ENCODE results near the gene ABCA8.
"Not testable (repeated sequence)": the region's sequence is repeated elsewhere in the genome, so short reads cannot be mapped to it uniquely, and the experiment has no call there.

The ABCA8 gene

DNA sequence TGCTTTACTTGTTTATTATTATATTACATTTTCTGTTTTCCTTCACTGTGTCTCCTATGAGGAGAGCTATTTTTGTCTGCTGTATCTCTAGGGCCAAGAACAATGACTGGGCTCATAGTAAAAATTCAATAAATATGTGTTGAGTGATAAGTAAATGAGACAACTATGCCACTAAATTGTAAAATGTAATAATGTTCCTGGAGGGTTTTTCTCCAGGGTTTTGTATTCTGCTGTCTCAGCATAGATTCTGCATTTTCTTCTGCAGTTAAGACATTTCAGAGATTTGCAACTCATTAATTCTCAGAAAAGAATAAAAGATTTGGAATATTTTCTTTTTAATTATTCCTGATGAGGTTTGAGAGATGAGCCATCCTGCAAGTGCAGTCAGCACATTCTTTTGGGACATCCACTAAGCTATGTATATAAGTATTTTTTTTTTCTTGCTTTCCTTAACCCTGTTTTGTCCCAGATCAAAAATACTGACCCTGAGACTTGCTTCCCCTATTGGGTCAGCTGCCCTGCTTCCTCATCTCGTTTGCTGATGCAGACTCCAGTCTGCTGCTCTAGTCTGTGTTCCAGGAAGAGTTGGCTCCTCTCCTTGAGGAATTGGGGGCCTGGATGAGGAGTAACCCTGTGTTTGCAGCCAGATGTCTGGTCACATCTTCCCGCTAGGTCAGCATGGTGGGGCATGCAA lies 122.9 kb downstream of the ABCA8 start:
- no peak for DNase-seq (ENCODE audit: low spot score in 2 of 2)
- no peak overlapping the region for H3K4me3 Mint-ChIP-seq
- no peaks in the 10 kb centered on the region for H3K4me1 Mint-ChIP-seq
- no peak for ATAC-seq
- H3K27ac Mint-ChIP-seq: no peak overlapping the region
- peaks cover 4% of the 10 kb centered on the region for H3K9me3 Mint-ChIP-seq
- no peaks in the 10 kb centered on the region for H3K36me3 Mint-ChIP-seq

DNA sequence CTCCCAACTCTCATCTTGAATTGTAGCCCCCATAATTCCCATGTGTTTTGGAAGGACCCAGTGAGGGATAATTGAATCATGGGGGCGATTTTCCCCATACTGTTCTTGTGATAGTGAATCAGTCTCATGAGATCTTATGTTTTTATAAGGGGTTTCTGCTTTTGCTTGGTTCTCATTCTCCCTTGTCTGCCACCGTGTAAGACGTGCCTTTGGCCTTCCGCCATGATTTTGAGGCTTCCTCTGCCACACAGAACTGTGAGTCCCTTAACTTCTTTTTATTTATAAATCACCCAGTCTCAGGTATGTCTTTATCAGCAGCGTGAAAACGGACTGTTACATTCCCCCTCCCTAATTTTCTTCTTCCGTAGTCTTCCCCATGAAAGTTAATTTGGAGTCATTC lies 124.0 kb downstream of the ABCA8 start:
- Mint-ChIP-seq H3K9me3 (peaks cover 4% of the 10 kb centered on the region), H3K36me3 (no peaks in the 10 kb centered on the region), H3K4me1 (no peaks in the 10 kb centered on the region), H3K27ac (no peak overlapping the region), H3K4me3 (no peak overlapping the region)
- ATAC-seq (no peak), DNase-seq (ENCODE audit: low spot score in 2 of 2) (no peak)

DNA sequence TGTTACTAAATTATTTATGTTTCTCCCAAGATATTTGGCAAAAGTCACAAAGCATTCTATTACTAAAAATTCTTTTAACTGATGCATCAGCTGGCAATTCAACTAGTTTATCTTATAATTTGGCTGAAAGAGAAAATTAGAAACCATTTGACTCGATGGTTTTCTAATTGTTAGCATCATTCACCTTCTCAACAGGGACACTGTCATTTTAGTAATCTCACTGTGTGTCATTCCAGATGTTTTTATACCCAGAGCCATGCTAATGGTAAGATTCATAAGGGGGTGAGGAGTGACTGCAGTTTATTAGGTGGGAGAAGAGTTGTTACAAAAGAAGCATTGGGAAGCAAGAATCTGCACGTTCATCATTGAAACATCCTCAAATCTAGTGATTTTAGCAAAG lies 124.9 kb downstream of the ABCA8 start:
- no peak overlapping the region for H3K4me3 Mint-ChIP-seq
- DNase-seq (ENCODE audit: low spot score in 2 of 2) (no peak), ATAC-seq (no peak)
- H3K36me3 Mint-ChIP-seq: no peaks in the 10 kb centered on the region
- no peak overlapping the region for H3K27ac Mint-ChIP-seq
- peaks cover 4% of the 10 kb centered on the region for H3K9me3 Mint-ChIP-seq
- H3K4me1 Mint-ChIP-seq: no peaks in the 10 kb centered on the region

DNA sequence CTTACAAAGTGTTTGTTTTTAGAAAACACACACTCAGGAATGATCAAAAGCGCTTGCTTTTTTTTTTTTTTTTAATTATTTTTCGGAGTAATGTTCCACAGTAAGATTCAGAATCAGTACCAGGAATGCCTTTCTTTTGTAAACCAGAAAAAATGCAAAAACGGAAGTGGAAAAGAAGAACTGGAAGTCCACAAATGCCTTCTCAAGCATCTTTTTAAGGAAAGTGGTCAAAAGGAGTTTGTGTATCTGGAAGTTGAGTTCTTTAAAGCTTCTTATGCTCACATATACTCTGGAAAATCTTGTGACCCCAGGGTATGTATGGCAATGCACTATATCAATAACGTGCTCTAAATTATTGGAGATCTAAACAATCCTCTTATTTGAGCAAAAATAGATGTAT lies 126.0 kb downstream of the ABCA8 start:
- Mint-ChIP-seq H3K27ac (no peak overlapping the region), H3K9me3 (peaks cover 4% of the 10 kb centered on the region), H3K4me1 (no peaks in the 10 kb centered on the region), H3K4me3 (no peak overlapping the region), H3K36me3 (no peaks in the 10 kb centered on the region)
- ATAC-seq (no peak), DNase-seq (ENCODE audit: low spot score in 2 of 2) (no peak)

DNA sequence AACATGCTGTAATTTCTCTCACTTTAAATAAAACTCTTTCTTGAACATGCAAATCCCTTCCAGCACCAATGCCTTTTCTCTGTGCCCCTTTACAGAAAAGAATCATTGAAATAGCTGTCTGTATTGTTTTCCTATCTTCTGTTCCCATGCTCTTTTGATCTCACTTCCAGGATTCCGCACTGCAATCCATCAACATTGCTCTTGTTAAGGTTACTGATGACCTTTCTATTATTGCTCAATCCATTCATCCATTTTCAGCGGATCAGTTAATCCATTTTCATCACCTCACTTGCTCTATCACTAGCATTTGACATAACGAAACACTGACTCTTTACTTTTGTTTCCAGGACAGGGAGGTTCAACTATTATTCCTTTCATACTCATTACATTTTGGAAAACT lies 130.5 kb downstream of the ABCA8 start:
- DNase-seq (ENCODE audit: low spot score in 2 of 2) (no peak), ATAC-seq (no peak)
- Mint-ChIP-seq H3K4me3 (no peak overlapping the region), H3K27ac (no peak overlapping the region), H3K36me3 (no peaks in the 10 kb centered on the region), H3K9me3 (peaks cover 4% of the 10 kb centered on the region), H3K4me1 (no peaks in the 10 kb centered on the region)

DNA sequence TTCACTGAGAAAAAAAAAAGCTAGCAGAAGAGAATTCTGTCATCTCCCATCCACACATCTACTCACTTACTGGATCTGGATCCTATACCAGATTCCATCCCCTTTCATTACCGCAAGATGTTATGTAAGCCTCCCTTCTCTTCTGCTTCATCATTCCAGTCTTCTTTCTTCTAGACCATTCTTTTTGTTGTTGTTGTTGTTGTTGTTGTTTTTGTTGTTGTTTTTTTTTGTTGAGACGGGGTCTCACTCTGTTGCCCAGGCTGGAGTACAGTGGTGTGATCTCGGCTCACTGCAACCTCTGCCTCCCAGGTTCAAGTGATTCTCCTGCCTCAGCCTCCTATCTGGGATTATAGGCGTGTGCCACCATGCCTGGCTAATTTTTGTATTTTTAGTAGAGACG lies 131.0 kb downstream of the ABCA8 start:
- not testable (repeated sequence) for DNase-seq (ENCODE audit: low spot score in 2 of 2); H3K4me1 Mint-ChIP-seq; H3K9me3 Mint-ChIP-seq; H3K36me3 Mint-ChIP-seq; H3K27ac Mint-ChIP-seq; H3K4me3 Mint-ChIP-seq; ATAC-seq

DNA sequence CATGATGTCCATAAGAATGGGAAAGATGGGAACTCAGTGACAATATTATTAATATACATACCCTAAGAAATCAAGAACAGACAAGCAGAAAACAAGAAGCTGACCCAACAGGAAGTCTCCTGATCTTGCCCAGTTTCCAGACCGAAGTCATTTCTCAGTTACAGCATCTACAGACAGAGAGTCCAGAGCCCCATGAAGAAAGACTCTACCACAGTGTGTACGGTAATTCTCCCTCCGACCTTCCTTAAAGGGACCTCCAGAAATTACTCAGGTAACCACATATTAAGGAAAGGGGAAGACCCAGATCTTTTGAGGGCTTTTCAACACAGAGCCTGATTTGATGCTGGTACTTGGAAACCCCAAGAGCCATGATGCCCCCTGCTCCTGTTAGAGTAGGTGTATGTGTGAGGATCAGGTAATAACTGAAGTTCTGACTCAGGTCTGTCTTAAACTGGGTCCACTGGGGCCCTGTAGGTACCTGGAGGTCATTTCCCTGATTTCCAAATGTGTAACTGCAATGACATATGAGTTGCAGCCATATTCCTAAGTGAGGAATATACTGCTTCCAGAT lies 132.4 kb downstream of the ABCA8 start:
- ATAC-seq: no peak
- no peaks in the 10 kb centered on the region for H3K36me3 Mint-ChIP-seq
- H3K9me3 Mint-ChIP-seq: peaks cover 1% of the 10 kb centered on the region
- no peak for DNase-seq (ENCODE audit: low spot score in 2 of 2)
- no peaks in the 10 kb centered on the region for H3K4me1 Mint-ChIP-seq
- H3K27ac Mint-ChIP-seq: no peak overlapping the region
- no peak overlapping the region for H3K4me3 Mint-ChIP-seq

DNA sequence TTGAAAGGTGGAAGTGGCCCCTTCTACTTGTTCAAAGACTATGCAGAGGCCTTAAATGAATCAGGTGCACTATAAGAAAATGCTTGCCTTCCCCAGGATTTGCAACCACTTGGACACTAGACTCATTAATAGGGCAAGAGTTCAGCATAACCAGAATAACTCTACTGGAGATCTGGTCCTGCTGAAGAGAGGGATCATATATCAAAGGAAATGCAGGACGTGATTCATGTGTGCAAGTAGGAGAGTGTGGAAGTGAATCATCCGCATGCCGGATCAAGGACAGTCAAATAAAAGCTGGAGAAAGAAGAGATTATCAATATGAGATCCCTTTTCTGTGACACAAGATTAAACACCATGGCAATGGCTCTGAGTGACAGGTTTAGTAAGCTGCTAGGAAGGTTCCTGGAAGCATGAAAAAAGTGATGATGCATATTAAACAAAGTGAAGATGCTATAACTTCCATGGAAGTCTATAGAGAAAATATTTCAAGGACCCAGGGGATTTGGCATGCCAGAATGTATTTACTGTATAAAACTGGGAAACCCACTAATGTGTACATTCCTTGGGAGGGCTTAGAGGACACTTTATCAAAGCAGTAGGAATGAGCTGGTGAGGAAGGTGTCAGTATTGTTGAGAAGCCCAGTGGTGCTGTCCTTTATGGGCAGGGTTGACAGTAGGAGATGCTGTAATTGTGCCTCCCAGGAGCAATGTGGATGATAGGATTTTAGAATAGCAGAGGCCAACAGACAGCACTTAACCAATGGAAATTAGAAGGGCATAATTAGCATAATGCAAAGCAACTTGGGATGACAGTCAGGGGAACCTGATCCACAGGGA lies 133.1 kb downstream of the ABCA8 start:
- no peaks in the 10 kb centered on the region for H3K9me3 Mint-ChIP-seq
- H3K4me3 Mint-ChIP-seq: no peak overlapping the region
- ATAC-seq (no peak), DNase-seq (ENCODE audit: low spot score in 2 of 2) (no peak)
- H3K36me3 Mint-ChIP-seq: no peaks in the 10 kb centered on the region
- no peak overlapping the region for H3K27ac Mint-ChIP-seq
- H3K4me1 Mint-ChIP-seq: no peaks in the 10 kb centered on the region

DNA sequence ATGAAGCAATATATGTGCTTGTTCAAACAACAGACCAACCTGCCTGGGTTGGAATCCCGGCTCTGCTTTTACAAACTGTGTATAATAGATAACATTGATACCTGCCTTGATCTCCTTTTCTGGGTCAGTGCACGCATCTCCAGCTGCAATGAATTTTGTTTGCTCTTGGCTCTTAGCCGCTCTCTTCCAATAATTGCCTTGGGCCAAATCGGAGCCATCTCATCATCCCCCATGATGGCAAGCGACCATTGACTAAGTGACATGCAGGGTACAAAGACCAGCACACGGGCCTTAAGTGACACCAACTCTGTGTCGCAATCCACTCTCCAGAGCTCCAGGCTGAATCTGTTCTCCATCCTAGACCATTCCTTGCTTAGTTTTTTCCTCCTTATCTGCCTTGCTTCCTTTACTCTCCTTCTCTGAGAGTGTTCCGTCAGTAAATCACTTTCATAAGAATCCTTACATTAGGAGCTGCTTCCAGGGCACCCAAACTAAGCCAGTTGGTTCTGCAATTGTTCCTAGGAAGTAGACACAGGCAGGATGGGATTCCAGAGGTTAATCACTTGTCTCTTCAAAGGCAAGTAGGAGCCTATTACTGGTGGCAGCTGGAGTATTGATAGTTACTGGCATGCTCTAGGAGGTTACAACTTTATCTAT lies 134.2 kb downstream of the ABCA8 start:
- Mint-ChIP-seq H3K9me3 (no peaks in the 10 kb centered on the region), H3K4me3 (no peak overlapping the region), H3K4me1 (no peaks in the 10 kb centered on the region), H3K36me3 (no peaks in the 10 kb centered on the region), H3K27ac (no peak overlapping the region)
- DNase-seq (ENCODE audit: low spot score in 2 of 2) (no peak), ATAC-seq (no peak)

DNA sequence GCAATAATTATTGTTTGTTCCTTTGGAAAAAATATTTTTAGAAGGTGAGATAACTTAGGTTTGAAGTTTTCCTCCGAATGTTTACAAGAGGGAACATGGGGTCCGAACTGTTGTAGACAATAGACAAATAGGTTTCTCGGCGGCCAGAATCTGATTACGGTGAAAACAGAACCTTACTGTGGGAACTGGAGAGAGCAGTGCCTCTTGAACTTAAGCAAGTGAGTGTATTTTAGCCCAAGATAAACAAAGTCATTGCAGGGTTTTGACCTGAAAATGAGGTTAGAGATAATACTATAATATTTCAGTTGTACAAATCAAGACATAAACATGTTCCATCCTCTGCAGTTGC lies 134.7 kb downstream of the ABCA8 start:
- Mint-ChIP-seq H3K4me1 (no peaks in the 10 kb centered on the region), H3K4me3 (no peak overlapping the region), H3K27ac (no peak overlapping the region), H3K36me3 (no peaks in the 10 kb centered on the region), H3K9me3 (no peaks in the 10 kb centered on the region)
- DNase-seq (ENCODE audit: low spot score in 2 of 2): no peak
- ATAC-seq: no peak

DNA sequence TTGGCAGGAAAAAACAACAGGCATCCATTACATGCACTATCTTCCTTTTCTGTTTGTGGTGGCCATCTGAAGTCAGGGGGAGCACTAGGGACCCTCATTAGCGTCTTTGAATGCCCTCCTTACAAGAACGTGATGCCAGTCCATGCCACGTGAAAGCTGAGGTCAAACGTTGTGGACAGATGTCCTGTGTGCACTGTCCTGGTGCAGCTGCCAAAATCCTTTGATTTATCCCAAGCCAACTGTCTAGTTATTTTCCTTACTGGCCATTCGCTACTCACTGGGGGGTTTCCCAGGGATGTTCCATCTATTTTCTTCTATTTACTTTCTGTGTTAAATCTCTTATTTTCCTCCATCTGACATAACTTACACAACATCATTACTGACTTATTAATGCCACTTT lies 135.7 kb downstream of the ABCA8 start:
- no peak overlapping the region for H3K27ac Mint-ChIP-seq
- H3K9me3 Mint-ChIP-seq: no peaks in the 10 kb centered on the region
- H3K4me1 Mint-ChIP-seq: no peaks in the 10 kb centered on the region
- DNase-seq (ENCODE audit: low spot score in 2 of 2) (no peak), ATAC-seq (no peak)
- no peaks in the 10 kb centered on the region for H3K36me3 Mint-ChIP-seq
- no peak overlapping the region for H3K4me3 Mint-ChIP-seq
